Gastroesophageal sphincter (tissue), 3 donors: ENCODE data around the gene PFDN4.

Experiments
- CTCF ChIP-seq, 4 experiments: fragments of 200-600 bp in 2 of 4; fragments of 450-650 bp in 2 of 4; sonication (generic) in 1 of 4; IDR thresholded peaks; one replicate each; pipeline ENCODE4 v1.5.1; 2017 to 2019; ENCODE audit warnings: antibody characterized with exemption in 4 of 4, mild to moderate bottlenecking in 2 of 4, moderate library complexity in 2 of 4
- EP300 ChIP-seq: sonication (generic); formaldehyde crosslinking; IDR thresholded peaks from one replicate; pipeline ENCODE4 v1.6.1; 2017; ENCODE audit warnings: antibody characterized with exemption, mild to moderate bottlenecking
- POLR2A ChIP-seq, 2 donors: fragments of 450-650 bp; IDR thresholded peaks; one replicate each; pipeline ENCODE4 v1.6.1; 2017; ENCODE audit warnings: antibody characterized with exemption in 2 of 2, mild to moderate bottlenecking in 2 of 2, moderate library complexity in 1 of 2
- POLR2AphosphoS5 ChIP-seq: sonication (generic); formaldehyde crosslinking; IDR thresholded peaks from one replicate; pipeline ENCODE4 v1.6.1; 2017; ENCODE audit warnings: antibody characterized with exemption

- no peak for TF ChIP-seq POLR2A (IDR thresholded peaks at IDR 0.05)
- no peak for TF ChIP-seq POLR2AphosphoS5
- TF ChIP-seq CTCF (IDR thresholded peaks at IDR 0.05), result no peak
- TF ChIP-seq EP300, result no peak
These were observed 36.2 kb downstream of the PFDN4 start for GRCh38 chr20:54244113-54244512.
